Sigmoid colon (tissue), 7 donors: ENCODE data around the gene FBXO42. TPM values are rescaled to one million over a fixed set of nuclear protein-coding genes. Genes with fewer than 3 reads are reported as not detected.
A peak's percentile ranks its signal among the peaks of the same experiment; 100 is the strongest.

ENCODE experiments used
- DNase-seq: peaks from one replicate; pipeline ENCODE4 v3.0.0-alpha.2; 2019
- H3K27ac ChIP-seq, 4 donors: fragments of 200-600 bp; sonication (generic); one replicate each; pipeline ENCODE4 v1.5.1; 2016 to 2019; ENCODE audit warnings: mild to moderate bottlenecking in 1 of 4
- H3K27me3 ChIP-seq, 3 donors: fragments of 200-600 bp; sonication (generic); one replicate each; pipeline ENCODE4 v1.5.1; 2019; ENCODE audit warnings: mild to moderate bottlenecking in 1 of 3
- H3K36me3 ChIP-seq, 4 donors: fragments of 200-600 bp; sonication (generic); one replicate each; pipeline ENCODE4 v1.5.1; 2016 to 2019
- H3K4me1 ChIP-seq, 4 donors: fragments of 200-600 bp; sonication (generic); one replicate each; pipeline ENCODE4 v1.5.1; 2017 to 2019
- H3K4me3 ChIP-seq, 4 donors: fragments of 200-600 bp; sonication (generic); one replicate each; pipeline ENCODE4 v1.5.1; 2017 to 2019; ENCODE audit warnings: mild to moderate bottlenecking in 2 of 4, moderate library complexity in 1 of 4
- H3K9me3 ChIP-seq, 4 donors: fragments of 200-600 bp in 3 of 4; sonication (generic) in 3 of 4; one replicate each; pipeline versions ENCODE4 v1.5.1 to v1.6.1; 2013 to 2019
- CTCF ChIP-seq, 4 experiments: fragments of 450-650 bp in 3 of 4; fragments of 200-600 bp in 1 of 4; IDR thresholded peaks; one replicate each; pipeline ENCODE4 v1.5.1; 2016 to 2019; ENCODE audit warnings: antibody characterized with exemption in 4 of 4, mild to moderate bottlenecking in 3 of 4, moderate library complexity in 2 of 4
- EP300 ChIP-seq, 4 donors: sonication (generic); formaldehyde crosslinking; IDR thresholded peaks; one replicate each; pipeline ENCODE4 v1.6.1; 2017; ENCODE audit warnings: antibody characterized with exemption in 4 of 4
- POLR2A ChIP-seq, 2 donors: fragments of 450-650 bp; IDR thresholded peaks; one replicate each; pipeline ENCODE4 v1.6.1; 2016; ENCODE audit warnings: antibody characterized with exemption in 2 of 2, mild to moderate bottlenecking in 2 of 2, moderate library complexity in 2 of 2
- POLR2AphosphoS5 ChIP-seq, 4 donors: sonication (generic); formaldehyde crosslinking; IDR thresholded peaks; one replicate each; pipeline ENCODE4 v1.6.1; 2017; ENCODE audit warnings: antibody characterized with exemption in 4 of 4
- WGBS, 2 donors: extraction: QIAGEN DNeasy Blood & Tissue Kit; methylation state at CpG; one replicate each; pipeline ENCODE4 v1.1.7; 2013; 5-methylcytosine and 5-hydroxymethylcytosine counted together
- intact Hi-C: fragments of 100-400 bp; cut with DNase I; formaldehyde crosslinking; loops from one replicate; pipeline ENCODE4 v1.15.1; 2023
- polyA plus RNA-seq, 3 donors: library from polyadenylated mRNA; stranded (reverse); fragments of 200-250 nt; gene quantifications; one replicate each; pipeline ENCODE4 v1.2.3, GENCODE V29; 2013
- total RNA-seq, 4 donors: library from RNA; depleted of rRNA; stranded (reverse); fragments of >200 nt; gene quantifications; one replicate each; pipeline ENCODE4 v1.1.0, GENCODE V29; 2016
- donor health status: healthy with polysubstance abuse.
- donor health status: Bipolar disorder and iron deficiency.
- donor health status: healthy.

The FBXO42 gene
- total and polyA plus RNA-seq, 7 donors: 8.8 to 29.6 (median 16.6) TPM

GRCh38 chr1:16236511-16237342 is 115.6 kb downstream of the FBXO42 start, which contains the start of gene CPLANE2:
TSS of gene CPLANE2 (minus strand) at chr1:16237183. CDS start at chr1:16236742, 441 bp downstream.
- Histone ChIP-seq H3K4me3 (peak within 1 kb of the TSS; percentile 41 to 69 (median 62)), H3K27ac (peak within 1 kb of the TSS; percentile 83 to 90 (median 87)), H3K9me3 (no peaks in the 10 kb centered on the region), H3K27me3 (no peaks in the 10 kb centered on the region), H3K36me3 (peaks cover 0 to 6% (median 0%) of the 10 kb centered on the region in 4 donors), H3K4me1 (peaks cover 0 to 18% (median 13%) of the 10 kb centered on the region in 4 donors)
- 0 to 1% methylated on average over 57 of the region's 57 CpGs for WGBS, 2 donors
- DNase-seq: peak; percentile 97
- peak; percentile 43 to 70 (median 63) for TF ChIP-seq POLR2AphosphoS5 (IDR thresholded peaks at IDR 0.05)
- no peak for TF ChIP-seq CTCF (IDR thresholded peaks at IDR 0.05)
- peak in 1 of 4 donors; percentile 13 for TF ChIP-seq EP300 (IDR thresholded peaks at IDR 0.05)
- intact Hi-C loops: loop anchor here (2.0 kb wide), 1 partner anchor 30 kb away; no protein-coding TSS in a partner anchor

- peak; percentile 67 for DNase-seq
- TF ChIP-seq POLR2A (IDR thresholded peaks at IDR 0.05) (no peak), CTCF (IDR thresholded peaks at IDR 0.05) (peak in 1 of 4 experiments; percentile 11), EP300 (IDR thresholded peaks at IDR 0.05) (no peak), POLR2AphosphoS5 (IDR thresholded peaks at IDR 0.05) (no peak)
- intact Hi-C loops: loop anchor here (2.0 kb wide), 1 partner anchor 29 kb away; no protein-coding TSS in a partner anchor
- Histone ChIP-seq H3K27me3 (no peaks in the 10 kb centered on the region), H3K9me3 (no peaks in the 10 kb centered on the region), H3K4me1 (peaks cover 0 to 18% (median 13%) of the 10 kb centered on the region in 4 donors), H3K36me3 (peaks cover 0 to 6% (median 0%) of the 10 kb centered on the region in 4 donors), H3K4me3 (peak overlapping the region; percentile 41 to 69 (median 62)), H3K27ac (peak overlapping the region; percentile 83 to 90 (median 87))
- WGBS, 2 donors: 23 to 37% methylated on average over 6 of the region's 6 CpGs
Measured at GRCh38 chr1:16235944-16236510, 116.3 kb downstream of the FBXO42 start.

- 93 to 99% methylated on average over 2 of the region's 2 CpGs for WGBS, 2 donors
- TF ChIP-seq POLR2A (IDR thresholded peaks at IDR 0.05): no peak
- no peak for TF ChIP-seq CTCF (IDR thresholded peaks at IDR 0.05)
- no peak overlapping the region for H3K4me3 ChIP-seq
- DNase-seq: no peak
- intact Hi-C loops: no loop called here
- H3K4me1 ChIP-seq: peaks cover 0 to 18% (median 13%) of the 10 kb centered on the region in 4 donors
- no peaks in the 10 kb centered on the region for H3K27me3 ChIP-seq
- no peak overlapping the region for H3K27ac ChIP-seq
- H3K9me3 ChIP-seq: no peaks in the 10 kb centered on the region
- H3K36me3 ChIP-seq: peaks cover 0 to 6% (median 0%) of the 10 kb centered on the region in 4 donors
Measured at GRCh38 chr1:16235347-16235746, 116.9 kb downstream of the FBXO42 start.

- H3K4me1 ChIP-seq: peaks cover 0 to 18% (median 13%) of the 10 kb centered on the region in 4 donors
- no peak for DNase-seq
- TF ChIP-seq POLR2A (IDR thresholded peaks at IDR 0.05) (no peak), CTCF (IDR thresholded peaks at IDR 0.05) (no peak)
- peaks cover 0 to 1% (median under 1%) of the 10 kb centered on the region in 3 donors for H3K27me3 ChIP-seq
- intact Hi-C loops: no loop called here
- no peaks in the 10 kb centered on the region for H3K9me3 ChIP-seq
- H3K4me3 ChIP-seq: no peak overlapping the region
- 97% methylated on average over 8 of the region's 8 CpGs for WGBS, 2 donors
- peaks cover 0 to 6% (median 0%) of the 10 kb centered on the region in 4 donors for H3K36me3 ChIP-seq
- H3K27ac ChIP-seq: no peak overlapping the region
Measured at GRCh38 chr1:16233431-16233830, 118.8 kb downstream of the FBXO42 start.
